GM18861 (cell line): Measurements from ENCODE around the gene KIF1A.

ENCODE experiments used
- ATAC-seq: cut with Tn5 transposase; IDR thresholded peaks from one replicate; pipeline ENCODE4 v1.9.1; 2021; ENCODE audit not compliant: unreplicated experiment

KIF1A gene

GRCh38 chr2:240720686-240721595 lies 99.1 kb downstream of the KIF1A start:
- ATAC-seq = no peak

- no peak for ATAC-seq
These were observed 100.1 kb downstream of the KIF1A start for GRCh38 chr2:240719676-240720545.

- ATAC-seq = no peak
These were observed 101.0 kb downstream of the KIF1A start for GRCh38 chr2:240718896-240719490.

GRCh38 chr2:240717681-240718581 lies 102.1 kb downstream of the KIF1A start:
- no peak for ATAC-seq

GRCh38 chr2:240717181-240717641 lies 102.8 kb downstream of the KIF1A start:
- no peak for ATAC-seq

GRCh38 chr2:240716130-240716798 lies 103.8 kb downstream of the KIF1A start:
- no peak for ATAC-seq

- ATAC-seq = no peak
These were observed 105.0 kb downstream of the KIF1A start for GRCh38 chr2:240714747-240715725.

- no peak for ATAC-seq
These were observed 105.9 kb downstream of the KIF1A start for GRCh38 chr2:240713928-240714746.

GRCh38 chr2:240713071-240713927 lies 106.7 kb downstream of the KIF1A start:
- no peak for ATAC-seq

- ATAC-seq = no peak
These were observed 107.9 kb downstream of the KIF1A start for GRCh38 chr2:240712121-240712520.

- no peak for ATAC-seq
These were observed 108.3 kb downstream of the KIF1A start for GRCh38 chr2:240711701-240712100.

GRCh38 chr2:240711296-240711695 lies 108.7 kb downstream of the KIF1A start:
- no peak for ATAC-seq

- no peak for ATAC-seq
These were observed 111.6 kb downstream of the KIF1A start for GRCh38 chr2:240708457-240708856.

- ATAC-seq = no peak
These were observed 112.2 kb downstream of the KIF1A start for GRCh38 chr2:240707821-240708220.

- no peak for ATAC-seq
These were observed 112.8 kb downstream of the KIF1A start for GRCh38 chr2:240707043-240707756.

- ATAC-seq = no peak
These were observed 114.7 kb downstream of the KIF1A start for GRCh38 chr2:240705204-240705791.
